Ectodermal cell (in vitro differentiated cells): ENCODE measurements around the gene SLC23A2.
"Not testable (repeated sequence)": the region's sequence is repeated elsewhere in the genome, so short reads cannot be mapped to it uniquely, and the experiment has no call there.

Experiments
- H3K27ac ChIP-seq: 2 replicates; pipeline ENCODE4 v1.7.0; 2013; ENCODE audit warnings: mild to moderate bottlenecking, low read depth, low read length; ENCODE audit not compliant: insufficient read depth, poor library complexity, severe bottlenecking
- H3K27me3 ChIP-seq: 2 replicates; pipeline ENCODE4 v1.7.0; 2013; ENCODE audit warnings: mild to moderate bottlenecking, low read length; ENCODE audit not compliant: insufficient read depth, control insufficient read depth, poor library complexity, severe bottlenecking
- H3K36me3 ChIP-seq: one replicate; pipeline ENCODE4 v1.7.0; 2013; ENCODE audit warnings: low read length; ENCODE audit not compliant: control insufficient read depth, insufficient read depth
- H3K4me1 ChIP-seq: one replicate; pipeline ENCODE4 v1.7.0; 2013; ENCODE audit warnings: low read length; ENCODE audit not compliant: control insufficient read depth, insufficient read depth
- H3K4me3 ChIP-seq: 2 replicates; pipeline ENCODE4 v1.7.0; 2013; ENCODE audit warnings: low read depth, low read length, control low read depth; ENCODE audit not compliant: insufficient read depth
- H3K9me3 ChIP-seq: 2 replicates; pipeline ENCODE4 v1.7.0; 2013; ENCODE audit warnings: mild to moderate bottlenecking, low read length, moderate library complexity; ENCODE audit not compliant: control insufficient read depth
- WGBS, 2 experiments: methylation state at CpG; one replicate each; pipeline ENCODE4 v1.1.7; 2013; ENCODE audit warnings: missing lambda C conversion rate in 2 of 2; 5-methylcytosine and 5-hydroxymethylcytosine counted together

The SLC23A2 gene

GRCh38 chr20:4987130-4987529 is 14.2 kb downstream of the SLC23A2 start:
- 78 to 79% methylated on average over 6 of the region's 6 CpGs for WGBS, 2 experiments
- Histone ChIP-seq H3K4me1 (no peaks in the 10 kb centered on the region), H3K9me3 (no peaks in the 10 kb centered on the region), H3K4me3 (no peak overlapping the region), H3K27ac (no peak overlapping the region), H3K27me3 (no peaks in the 10 kb centered on the region), H3K36me3 (no peaks in the 10 kb centered on the region)

DNA sequence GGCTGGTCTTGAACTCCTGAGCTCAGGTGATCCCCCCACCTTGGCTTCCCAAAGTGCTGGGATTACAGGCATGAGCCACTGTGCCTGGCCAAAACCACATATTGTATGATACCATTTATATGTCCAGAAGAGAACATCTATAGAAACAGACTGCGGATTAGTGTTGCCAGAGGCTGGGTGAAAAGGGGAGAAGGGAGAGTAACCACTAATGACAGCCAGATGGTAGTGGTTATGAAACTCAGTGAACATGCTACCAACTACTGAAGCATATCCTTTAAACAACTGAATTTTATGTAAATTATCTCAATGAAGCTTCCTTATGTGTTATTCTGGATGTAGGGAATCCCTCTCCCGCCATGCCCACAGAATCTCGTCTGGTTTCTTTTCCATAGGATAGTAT is 15.7 kb downstream of the SLC23A2 start:
- H3K4me1 ChIP-seq = no peaks in the 10 kb centered on the region
- no peak overlapping the region for H3K4me3 ChIP-seq
- no peaks in the 10 kb centered on the region for H3K36me3 ChIP-seq
- H3K9me3 ChIP-seq = no peaks in the 10 kb centered on the region
- no peaks in the 10 kb centered on the region for H3K27me3 ChIP-seq
- H3K27ac ChIP-seq = no peak overlapping the region
- 97 to 100% methylated on average over 1 to 3 of the region's 3 CpGs for WGBS, 2 experiments

DNA sequence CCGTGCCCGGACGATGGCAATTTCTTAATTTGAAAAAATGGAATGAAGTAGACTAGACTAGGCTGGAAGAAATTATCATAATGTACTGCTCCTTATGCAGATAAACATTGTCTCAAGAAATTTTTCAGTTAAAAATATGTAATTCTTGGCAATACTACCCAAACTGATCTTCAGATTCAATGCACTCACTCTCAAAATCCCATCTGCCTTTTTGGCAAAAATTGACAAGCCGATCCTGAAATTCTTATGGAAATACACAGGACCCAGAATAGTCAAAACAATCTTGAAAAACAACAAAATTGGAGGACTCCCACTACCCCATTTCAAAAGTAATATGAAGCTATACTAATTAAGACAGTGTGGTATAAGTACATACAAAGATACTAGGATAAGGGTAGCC is 19.0 kb downstream of the SLC23A2 start:
- Histone ChIP-seq H3K27ac (no peak overlapping the region), H3K4me3 (no peak overlapping the region), H3K27me3 (no peaks in the 10 kb centered on the region), H3K4me1 (no peaks in the 10 kb centered on the region), H3K36me3 (no peaks in the 10 kb centered on the region), H3K9me3 (no peaks in the 10 kb centered on the region)
- 76% methylated on average over 4 of the region's 4 CpGs for WGBS, 2 experiments

GRCh38 chr20:4979841-4980410 is 21.4 kb downstream of the SLC23A2 start:
- H3K4me1 ChIP-seq = no peaks in the 10 kb centered on the region
- H3K4me3 ChIP-seq = no peak overlapping the region
- no peak overlapping the region for H3K27ac ChIP-seq
- H3K36me3 ChIP-seq = no peaks in the 10 kb centered on the region
- no peaks in the 10 kb centered on the region for H3K27me3 ChIP-seq
- 83% methylated on average over 1 of the region's 1 CpG; no CpG with 5 or more reads in 1 of the 2 experiments for WGBS, 2 experiments
- no peaks in the 10 kb centered on the region for H3K9me3 ChIP-seq

GRCh38 chr20:4978050-4978918 is 23.0 kb downstream of the SLC23A2 start:
- Histone ChIP-seq H3K36me3 (no peaks in the 10 kb centered on the region), H3K27me3 (no peaks in the 10 kb centered on the region), H3K27ac (no peak overlapping the region), H3K4me1 (no peaks in the 10 kb centered on the region), H3K9me3 (no peaks in the 10 kb centered on the region), H3K4me3 (no peak overlapping the region)
- 69 to 71% methylated on average over 10 of the region's 10 CpGs for WGBS, 2 experiments

- H3K27me3 ChIP-seq, H3K36me3 ChIP-seq, H3K27ac ChIP-seq, H3K9me3 ChIP-seq, H3K4me3 ChIP-seq, H3K4me1 ChIP-seq: not testable (repeated sequence)
- 91 to 94% methylated on average over 9 of the region's 9 CpGs for WGBS, 2 experiments
Observed at GRCh38 chr20:4976014-4976413, 25.3 kb downstream of the SLC23A2 start.

GRCh38 chr20:4973330-4974097 is 27.8 kb downstream of the SLC23A2 start:
- Histone ChIP-seq H3K36me3 (no peaks in the 10 kb centered on the region), H3K4me1 (no peaks in the 10 kb centered on the region), H3K4me3 (no peak overlapping the region), H3K27me3 (no peaks in the 10 kb centered on the region), H3K27ac (no peak overlapping the region), H3K9me3 (no peaks in the 10 kb centered on the region)
- 94% methylated on average over 11 of the region's 11 CpGs for WGBS, 2 experiments

DNA sequence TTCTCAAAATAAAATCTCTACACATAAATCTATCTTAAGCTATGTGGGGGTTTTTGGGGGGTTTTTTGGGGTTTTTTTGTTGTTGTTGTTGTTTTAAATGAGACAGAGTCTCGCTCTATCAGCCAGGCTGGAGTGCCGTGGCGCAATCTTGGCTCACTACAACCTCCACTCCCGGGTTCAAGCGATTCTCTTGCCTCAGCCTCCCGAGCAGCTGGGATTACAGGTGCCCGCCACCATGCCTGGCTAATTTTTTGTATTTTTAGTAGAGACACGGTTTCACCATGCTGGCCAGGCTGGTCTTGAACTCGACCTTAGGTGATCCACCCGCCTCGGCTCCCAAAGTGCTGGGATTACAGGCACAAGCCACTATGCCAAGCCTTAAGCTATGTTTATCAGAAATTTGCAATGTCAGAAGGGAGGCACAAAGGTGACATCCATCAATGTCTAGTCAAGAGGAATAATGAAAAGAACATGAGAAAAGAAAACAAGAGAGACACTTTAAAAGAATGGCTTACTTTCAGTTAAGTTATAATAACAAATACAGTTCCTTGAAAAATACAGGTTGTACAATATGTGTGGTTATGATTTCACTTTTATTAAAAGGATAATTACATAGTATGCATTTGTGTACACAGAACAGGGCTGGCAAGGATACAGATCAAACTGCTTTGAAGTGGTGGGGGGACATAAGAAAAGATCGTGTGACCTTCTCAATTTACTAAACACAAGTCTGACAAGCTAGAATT is 28.6 kb downstream of the SLC23A2 start:
- H3K27me3 ChIP-seq = no peaks in the 10 kb centered on the region
- WGBS, 2 experiments = 83 to 85% methylated on average over 12 of the region's 12 CpGs
- no peak overlapping the region for H3K27ac ChIP-seq
- H3K4me3 ChIP-seq = no peak overlapping the region
- H3K36me3 ChIP-seq = no peaks in the 10 kb centered on the region
- no peaks in the 10 kb centered on the region for H3K9me3 ChIP-seq
- H3K4me1 ChIP-seq = no peaks in the 10 kb centered on the region

- 87 to 100% methylated on average over 2 of the region's 2 CpGs for WGBS, 2 experiments
- Histone ChIP-seq H3K36me3 (no peaks in the 10 kb centered on the region), H3K4me3 (no peak overlapping the region), H3K27ac (no peak overlapping the region), H3K4me1 (no peaks in the 10 kb centered on the region), H3K9me3 (no peaks in the 10 kb centered on the region), H3K27me3 (no peaks in the 10 kb centered on the region)
Observed at GRCh38 chr20:4971064-4971463, 30.2 kb downstream of the SLC23A2 start.
